HepG2 (cell line): Measurements from ENCODE around the gene MYL6B. TPM values are rescaled to one million over a fixed set of nuclear protein-coding genes. Genes with fewer than 3 reads are reported as not detected.

Experiments
- ATF1 ChIP-seq: IDR thresholded peaks from 2 replicates; pipeline ENCODE4 v1.6.1; 2016; ENCODE audit warnings: mild to moderate bottlenecking, control low read depth
- ATF7 ChIP-seq, 2 experiments: fragments of 450-650 bp in 1 of 2; sonication (generic) in 1 of 2; formaldehyde crosslinking in 1 of 2; IDR thresholded peaks; 2 replicates each; pipeline versions ENCODE4 v1.4.0 to v1.6.1; 2016 to 2020; ENCODE audit warnings: antibody characterized with exemption in 1 of 2, mild to moderate bottlenecking in 1 of 2, missing genetic modification reagents in 1 of 2
- FOXK1 ChIP-seq: sonication (generic); formaldehyde crosslinking; IDR thresholded peaks from 2 replicates; pipeline ENCODE4 v1.4.0; 2020; ENCODE audit warnings: low read depth, missing genetic modification reagents, borderline replicate concordance
- MAZ ChIP-seq, 2 experiments: sonication (generic) in 1 of 2; formaldehyde crosslinking in 1 of 2; IDR thresholded peaks; 2 replicates each; pipeline versions ENCODE4 v1.5.0 to v1.6.1; 2012 to 2020; ENCODE audit warnings: low read depth in 2 of 2, mild to moderate bottlenecking in 2 of 2, borderline replicate concordance in 1 of 2, improper control_type of control experiment in 1 of 2, low read length in 1 of 2, missing genetic modification reagents in 1 of 2, moderate library complexity in 1 of 2
- NR2F2 ChIP-seq: IDR thresholded peaks from 2 replicates; pipeline ENCODE4 v1.6.1; 2012; ENCODE audit warnings: low read depth, inconsistent platforms, borderline replicate concordance
- SRF ChIP-seq: IDR thresholded peaks from 2 replicates; pipeline ENCODE4 v1.6.1; 2011; ENCODE audit warnings: mild to moderate bottlenecking, low read depth, low read length, moderate library complexity
- TBL1XR1 ChIP-seq: fragments of 150-350 bp; IDR thresholded peaks from 2 replicates; pipeline ENCODE4 v1.6.1; 2014; ENCODE audit warnings: borderline replicate concordance, low read length; ENCODE audit not compliant: partially characterized antibody
- ZC3H13 ChIP-seq: sonication (generic); formaldehyde crosslinking; IDR thresholded peaks from 2 replicates; pipeline ENCODE4 v1.8.1; 2023; ENCODE audit warnings: mild to moderate bottlenecking, missing genetic modification reagents, moderate library complexity
- ZC3H4 ChIP-seq: sonication (generic); formaldehyde crosslinking; IDR thresholded peaks from 2 replicates; pipeline ENCODE4 v1.4.0; 2020; ENCODE audit warnings: missing genetic modification reagents, borderline replicate concordance
- ZNF24 ChIP-seq: fragments of 450-650 bp; IDR thresholded peaks from 2 replicates; pipeline ENCODE4 v1.6.1; 2017; ENCODE audit warnings: antibody characterized with exemption, mild to moderate bottlenecking
- ZNF567 ChIP-seq: sonication (generic); formaldehyde crosslinking; IDR thresholded peaks from 2 replicates; pipeline ENCODE4 v1.8.1; 2023; ENCODE audit warnings: mild to moderate bottlenecking, missing genetic modification reagents, borderline replicate concordance
- ZNF891 ChIP-seq: sonication (generic); formaldehyde crosslinking; IDR thresholded peaks from 2 replicates; pipeline ENCODE4 v1.5.0; 2020; ENCODE audit warnings: mild to moderate bottlenecking, missing genetic modification reagents
- ZSCAN21 ChIP-seq: sonication (generic); formaldehyde crosslinking; IDR thresholded peaks from 2 replicates; pipeline ENCODE4 v1.8.0; 2022; ENCODE audit warnings: mild to moderate bottlenecking, missing genetic modification reagents, moderate library complexity, borderline replicate concordance
- polyA plus RNA-seq, 8 experiments: library from polyadenylated mRNA; depleted of rRNA in 3 of 8; stranded (reverse) in 7 of 8; unstranded in 1 of 8; fragments of >200 nt; fragmentation: Illumina TruSeq in 4 of 8; extraction: Trizol in 4 of 8; gene quantifications; 2 replicates each; pipeline versions ENCODE4 v1.2.1 to v1.2.3, GENCODE V29; 2011 to 2016; ENCODE audit warnings: low read depth in 4 of 8, missing spikeins in 1 of 8, mixed read lengths in 1 of 8; ENCODE audit not compliant: insufficient read depth in 1 of 8
- total RNA-seq, 5 experiments: library from RNA; depleted of rRNA; stranded (reverse); fragments of >200 nt; fragmentation: Illumina TruSeq; extraction: Trizol; gene quantifications; 2 replicates each; pipeline ENCODE4 v1.2.3, GENCODE V29; 2016; ENCODE audit warnings: low read depth in 1 of 5
- TF ChIP-seq, protein P1 (sequence below): IDR thresholded peaks from 2 replicates; pipeline ENCODE4 v1.6.1; 2016; ENCODE audit warnings: missing genetic modification reagents, missing compliant biosample characterization
- TF ChIP-seq, protein P2 (sequence below): sonication (generic); formaldehyde crosslinking; IDR thresholded peaks from 2 replicates; pipeline ENCODE4 v1.8.0; 2022; ENCODE audit warnings: mild to moderate bottlenecking, missing genetic modification reagents; ENCODE audit not compliant: insufficient replicate concordance
- TF ChIP-seq, protein P3 (sequence below), 2 experiments: fragments of 450-650 bp in 1 of 2; sonication (generic) in 1 of 2; formaldehyde crosslinking; IDR thresholded peaks; 2 replicates each; pipeline versions ENCODE4 v1.5.0 to v1.8.0; 2020 to 2022; ENCODE audit warnings: mild to moderate bottlenecking in 1 of 2, missing genetic modification reagents in 1 of 2
- TF ChIP-seq, protein P4 (sequence below), 2 experiments: sonication (generic) in 1 of 2; formaldehyde crosslinking in 1 of 2; IDR thresholded peaks; 2 replicates each; pipeline versions ENCODE4 v1.6.1 to v1.9.0; 2014 to 2022; ENCODE audit warnings: antibody characterized with exemption in 1 of 2, borderline replicate concordance in 1 of 2, inconsistent platforms in 1 of 2, low read depth in 1 of 2, missing genetic modification reagents in 1 of 2

Gene MYL6B
- total and polyA plus RNA-seq, 2 of the 13 experiments (the other 11 are each of a cell fraction or from before 2014, with no cell fraction given) = 75.7 to 88.7 TPM

DNA sequence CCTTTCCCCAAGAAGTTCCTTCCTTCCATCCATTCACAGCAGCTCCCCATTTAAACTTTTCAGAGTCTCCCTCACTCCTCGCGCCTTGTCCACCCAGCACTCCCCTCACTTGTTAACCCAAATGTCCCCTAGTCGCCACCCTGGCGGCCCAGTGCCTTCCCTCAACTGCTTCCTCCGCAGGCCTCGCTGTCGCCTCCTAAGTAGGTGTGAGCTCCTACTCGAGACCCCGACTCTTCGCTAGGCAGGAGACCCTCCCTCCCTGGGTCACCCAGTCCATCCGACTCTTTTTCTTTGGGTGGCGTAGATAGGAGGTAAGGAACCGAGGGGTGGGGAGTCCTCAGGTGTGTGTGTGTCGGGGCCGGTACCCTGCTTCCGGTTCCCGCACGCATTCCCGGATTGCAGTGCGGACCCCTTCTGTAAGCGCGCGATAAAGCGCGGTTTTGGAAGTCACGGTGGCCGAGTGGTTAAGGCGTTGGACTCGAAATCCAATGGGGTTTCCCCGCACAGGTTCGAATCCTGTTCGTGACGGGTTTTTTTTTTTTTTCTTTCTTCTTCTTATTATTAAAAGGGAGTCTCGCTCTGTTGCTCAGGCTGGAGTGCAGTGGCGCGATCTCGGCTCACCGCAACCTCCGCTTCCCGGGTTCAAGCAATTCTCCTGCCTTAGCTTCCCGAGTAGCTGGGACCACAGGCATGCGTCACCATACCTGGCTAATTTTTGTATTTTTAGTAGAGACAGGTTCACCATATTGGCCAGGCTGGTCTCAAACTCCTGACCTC lies 37.7 kb downstream of the MYL6B start (continued):
- TF ChIP-seq ATF1 (CRISPR knock-in tag) = 0 out of 2 replicates have a peak, but pooled peaks have one; percentile 39
- TF ChIP-seq ZC3H4 (CRISPR knock-in tag) = no peak
- peak; percentile 12; the same call in 1 of the 2 replicates for TF ChIP-seq MAZ (IDR thresholded peaks at IDR 0.05; ENCODE audit: borderline replicate concordance, low read depth, low read length)
- no peak for TF ChIP-seq MAZ (CRISPR knock-in tag; IDR thresholded peaks at IDR 0.05; ENCODE audit: low read depth)
- TF ChIP-seq, protein P1, sequence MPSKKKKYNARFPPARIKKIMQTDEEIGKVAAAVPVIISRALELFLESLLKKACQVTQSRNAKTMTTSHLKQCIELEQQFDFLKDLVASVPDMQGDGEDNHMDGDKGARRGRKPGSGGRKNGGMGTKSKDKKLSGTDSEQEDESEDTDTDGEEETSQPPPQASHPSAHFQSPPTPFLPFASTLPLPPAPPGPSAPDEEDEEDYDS (CRISPR knock-in tag) = peak; percentile 55
- peak; percentile 43; the same call in 1 of the 2 replicates for TF ChIP-seq ZC3H13 (CRISPR knock-in tag)
- TF ChIP-seq ZSCAN21 (CRISPR knock-in tag) = peak; percentile 51; the same call in 1 of the 2 replicates
- no peak for TF ChIP-seq NR2F2
- TF ChIP-seq SRF = no peak
- 0 out of 2 replicates have a peak, but pooled peaks have one; percentile 65 for TF ChIP-seq ZNF891 (CRISPR knock-in tag)
- peak; percentile 42; the same call in 1 of the 2 replicates for TF ChIP-seq FOXK1 (CRISPR knock-in tag)
- peak; percentile 91 for TF ChIP-seq ZNF24
- TF ChIP-seq, protein P2, sequence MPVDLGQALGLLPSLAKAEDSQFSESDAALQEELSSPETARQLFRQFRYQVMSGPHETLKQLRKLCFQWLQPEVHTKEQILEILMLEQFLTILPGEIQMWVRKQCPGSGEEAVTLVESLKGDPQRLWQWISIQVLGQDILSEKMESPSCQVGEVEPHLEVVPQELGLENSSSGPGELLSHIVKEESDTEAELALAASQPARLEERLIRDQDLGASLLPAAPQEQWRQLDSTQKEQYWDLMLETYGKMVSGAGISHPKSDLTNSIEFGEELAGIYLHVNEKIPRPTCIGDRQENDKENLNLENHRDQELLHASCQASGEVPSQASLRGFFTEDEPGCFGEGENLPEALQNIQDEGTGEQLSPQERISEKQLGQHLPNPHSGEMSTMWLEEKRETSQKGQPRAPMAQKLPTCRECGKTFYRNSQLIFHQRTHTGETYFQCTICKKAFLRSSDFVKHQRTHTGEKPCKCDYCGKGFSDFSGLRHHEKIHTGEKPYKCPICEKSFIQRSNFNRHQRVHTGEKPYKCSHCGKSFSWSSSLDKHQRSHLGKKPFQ (CRISPR knock-in tag) = peak; percentile 31
- TF ChIP-seq, protein P3, sequence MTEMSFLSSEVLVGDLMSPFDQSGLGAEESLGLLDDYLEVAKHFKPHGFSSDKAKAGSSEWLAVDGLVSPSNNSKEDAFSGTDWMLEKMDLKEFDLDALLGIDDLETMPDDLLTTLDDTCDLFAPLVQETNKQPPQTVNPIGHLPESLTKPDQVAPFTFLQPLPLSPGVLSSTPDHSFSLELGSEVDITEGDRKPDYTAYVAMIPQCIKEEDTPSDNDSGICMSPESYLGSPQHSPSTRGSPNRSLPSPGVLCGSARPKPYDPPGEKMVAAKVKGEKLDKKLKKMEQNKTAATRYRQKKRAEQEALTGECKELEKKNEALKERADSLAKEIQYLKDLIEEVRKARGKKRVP (CRISPR knock-in tag; IDR thresholded peaks at IDR 0.05) = 0 out of 4 replicates have a peak, but pooled peaks of 1 of the 2 experiments have one; percentile 20
- TF ChIP-seq ZNF567 (CRISPR knock-in tag) = 0 out of 2 replicates have a peak, but pooled peaks have one; percentile 74
- TF ChIP-seq TBL1XR1 = no peak
- TF ChIP-seq ATF7 (IDR thresholded peaks at IDR 0.05) = no peak
- TF ChIP-seq ATF7 (CRISPR knock-in tag; IDR thresholded peaks at IDR 0.05) = no peak
- TF ChIP-seq, protein P4, sequence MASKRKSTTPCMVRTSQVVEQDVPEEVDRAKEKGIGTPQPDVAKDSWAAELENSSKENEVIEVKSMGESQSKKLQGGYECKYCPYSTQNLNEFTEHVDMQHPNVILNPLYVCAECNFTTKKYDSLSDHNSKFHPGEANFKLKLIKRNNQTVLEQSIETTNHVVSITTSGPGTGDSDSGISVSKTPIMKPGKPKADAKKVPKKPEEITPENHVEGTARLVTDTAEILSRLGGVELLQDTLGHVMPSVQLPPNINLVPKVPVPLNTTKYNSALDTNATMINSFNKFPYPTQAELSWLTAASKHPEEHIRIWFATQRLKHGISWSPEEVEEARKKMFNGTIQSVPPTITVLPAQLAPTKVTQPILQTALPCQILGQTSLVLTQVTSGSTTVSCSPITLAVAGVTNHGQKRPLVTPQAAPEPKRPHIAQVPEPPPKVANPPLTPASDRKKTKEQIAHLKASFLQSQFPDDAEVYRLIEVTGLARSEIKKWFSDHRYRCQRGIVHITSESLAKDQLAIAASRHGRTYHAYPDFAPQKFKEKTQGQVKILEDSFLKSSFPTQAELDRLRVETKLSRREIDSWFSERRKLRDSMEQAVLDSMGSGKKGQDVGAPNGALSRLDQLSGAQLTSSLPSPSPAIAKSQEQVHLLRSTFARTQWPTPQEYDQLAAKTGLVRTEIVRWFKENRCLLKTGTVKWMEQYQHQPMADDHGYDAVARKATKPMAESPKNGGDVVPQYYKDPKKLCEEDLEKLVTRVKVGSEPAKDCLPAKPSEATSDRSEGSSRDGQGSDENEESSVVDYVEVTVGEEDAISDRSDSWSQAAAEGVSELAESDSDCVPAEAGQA (IDR thresholded peaks at IDR 0.05; ENCODE audit: low read depth) = no peak
- TF ChIP-seq, protein P4 (CRISPR knock-in tag; IDR thresholded peaks at IDR 0.05; ENCODE audit: borderline replicate concordance) = 0 out of 2 replicates have a peak, but pooled peaks have one; percentile 22
